Loucy (cell line): ENCODE measurements around the gene HES5.

Experiments used
- H2AFZ ChIP-seq: fragments of 200-600 bp; sonication (generic); 2 replicates; pipeline ENCODE4 v1.6.0; 2016; ENCODE audit warnings: antibody characterized with exemption, mild to moderate bottlenecking, low read length, moderate library complexity
- H3F3A ChIP-seq: fragments of 200-600 bp; 2 replicates; pipeline ENCODE4 v1.6.0; 2016; ENCODE audit warnings: antibody characterized with exemption, low read depth, mild to moderate bottlenecking
- H3K27me3 ChIP-seq: fragments of 200-600 bp; sonication (generic); 2 replicates; pipeline ENCODE4 v1.6.1; 2014; ENCODE audit warnings: low read length, mild to moderate bottlenecking; ENCODE audit not compliant: insufficient read depth, poor library complexity, severe bottlenecking
- H3K36me3 ChIP-seq: fragments of 200-600 bp; sonication (generic); 2 replicates; pipeline ENCODE4 v1.6.1; 2016; ENCODE audit warnings: low read length; ENCODE audit not compliant: insufficient read depth
- H3K4me1 ChIP-seq: fragments of 200-600 bp; sonication (generic); 2 replicates; pipeline ENCODE4 v1.5.1; 2014; ENCODE audit warnings: low read length, mild to moderate bottlenecking; ENCODE audit not compliant: insufficient read depth, poor library complexity, severe bottlenecking
- H3K4me2 ChIP-seq: fragments of 200-600 bp; sonication (generic); 2 replicates; pipeline ENCODE4 v1.6.0; 2014; ENCODE audit warnings: antibody characterized with exemption, low read length, low read depth, mild to moderate bottlenecking; ENCODE audit not compliant: poor library complexity, severe bottlenecking
- H3K4me3 ChIP-seq: fragments of 200-600 bp; sonication (generic); 2 replicates; pipeline ENCODE4 v1.5.1; 2014; ENCODE audit warnings: low read length, mild to moderate bottlenecking, mixed read lengths; ENCODE audit not compliant: poor library complexity, severe bottlenecking
- H3K79me2 ChIP-seq: fragments of 200-600 bp; sonication (generic); 2 replicates; pipeline ENCODE4 v1.6.1; 2014; ENCODE audit warnings: low read length; ENCODE audit not compliant: insufficient read depth
- H3K9ac ChIP-seq: fragments of 200-600 bp; sonication (generic); 2 replicates; pipeline ENCODE4 v1.6.0; 2014; ENCODE audit warnings: mild to moderate bottlenecking, low read depth, low read length, moderate library complexity; ENCODE audit not compliant: poor library complexity, severe bottlenecking
- H3K9me2 ChIP-seq: fragments of 200-600 bp; sonication (generic); replicated peaks from 2 replicates; pipeline ENCODE4 v1.6.1; 2016; ENCODE audit warnings: low read depth, low read length, mixed read lengths
- H3K9me3 ChIP-seq: fragments of 200-600 bp; sonication (generic); 2 replicates; pipeline ENCODE4 v1.6.1; 2014; ENCODE audit warnings: mild to moderate bottlenecking, antibody characterized with exemption, low read length, low read depth; ENCODE audit not compliant: insufficient read depth
- H4K20me1 ChIP-seq: fragments of 200-600 bp; sonication (generic); 2 replicates; pipeline ENCODE4 v1.6.0; 2014; ENCODE audit warnings: antibody characterized with exemption, low read length, mild to moderate bottlenecking; ENCODE audit not compliant: insufficient read depth, poor library complexity, severe bottlenecking
- CTCF ChIP-seq: fragments of 200-600 bp; sonication (generic); conservative IDR thresholded peaks from 2 replicates; pipeline ENCODE4 v1.5.1; 2014; ENCODE audit warnings: mild to moderate bottlenecking, antibody characterized with exemption, low read length
- EZH2phosphoT487 ChIP-seq: fragments of 200-600 bp; IDR thresholded peaks from 2 replicates; pipeline ENCODE4 v1.6.1; 2018; ENCODE audit warnings: antibody characterized with exemption, mild to moderate bottlenecking, moderate library complexity, borderline replicate concordance

HES5 gene

GRCh38 chr1:2519029-2519685, 10.9 kb downstream of the HES5 start:
- no peaks in the 10 kb centered on the region for H3K9me3 ChIP-seq
- H3K36me3 ChIP-seq, result peaks cover 66% of the 10 kb centered on the region; the same call in 1 of the 2 replicates
- TF ChIP-seq EZH2phosphoT487 (no peak), CTCF (no peak)
- H3K9ac ChIP-seq, result no peak overlapping the region
- H2AFZ ChIP-seq, result no peak overlapping the region
- peaks cover 28% of the 10 kb centered on the region for H3K79me2 ChIP-seq
- H3K27me3 ChIP-seq, result no peaks in the 10 kb centered on the region
- no peak overlapping the region for H3K4me2 ChIP-seq
- peaks cover 9% of the 10 kb centered on the region for H3K4me1 ChIP-seq
- H3F3A ChIP-seq, result no peaks in the 10 kb centered on the region
- H4K20me1 ChIP-seq, result peaks cover 18% of the 10 kb centered on the region
- H3K4me3 ChIP-seq, result no peak overlapping the region
- H3K9me2 ChIP-seq, result no peaks in the 10 kb centered on the region

DNA sequence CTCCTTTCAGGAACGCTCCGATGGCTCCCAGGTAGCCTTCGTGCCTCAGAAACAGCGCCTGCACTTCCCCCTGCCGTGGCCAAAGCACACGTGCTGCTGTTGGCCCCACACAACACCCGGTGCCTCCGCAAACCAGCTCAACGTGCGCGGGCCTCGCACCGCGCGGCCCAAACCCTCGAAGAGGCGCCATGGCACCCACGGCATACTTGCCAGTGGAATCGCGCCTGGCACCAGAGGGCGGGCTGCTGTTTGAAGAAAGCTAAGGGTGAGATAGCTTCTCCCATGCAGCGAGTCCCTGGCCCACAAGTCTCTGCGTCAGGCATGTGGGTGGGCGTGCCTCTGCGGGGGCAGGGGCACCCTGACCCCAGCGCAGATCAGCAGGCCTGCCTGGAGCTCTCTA, 11.5 kb downstream of the HES5 start:
- Histone ChIP-seq H3K4me1 (peaks cover 2% of the 10 kb centered on the region), H3K27me3 (no peaks in the 10 kb centered on the region), H3K4me2 (no peak overlapping the region), H4K20me1 (peaks cover 13% of the 10 kb centered on the region), H3K79me2 (peaks cover 21% of the 10 kb centered on the region), H3F3A (no peaks in the 10 kb centered on the region), H3K9me2 (no peaks in the 10 kb centered on the region), H3K9ac (no peak overlapping the region), H2AFZ (no peak overlapping the region), H3K4me3 (no peak overlapping the region), H3K36me3 (peaks cover 72% of the 10 kb centered on the region; the same call in 1 of the 2 replicates), H3K9me3 (no peaks in the 10 kb centered on the region)
- TF ChIP-seq EZH2phosphoT487 (no peak), CTCF (no peak)

- Histone ChIP-seq H3F3A (no peaks in the 10 kb centered on the region), H3K4me3 (no peak overlapping the region), H3K79me2 (peaks cover 16% of the 10 kb centered on the region), H3K9me3 (no peaks in the 10 kb centered on the region), H3K27me3 (no peaks in the 10 kb centered on the region), H3K4me2 (no peak overlapping the region), H2AFZ (no peak overlapping the region), H3K9ac (no peak overlapping the region), H3K9me2 (no peaks in the 10 kb centered on the region), H4K20me1 (peaks cover 7% of the 10 kb centered on the region), H3K36me3 (peaks cover 74% of the 10 kb centered on the region; the same call in 1 of the 2 replicates), H3K4me1 (no peaks in the 10 kb centered on the region)
- TF ChIP-seq EZH2phosphoT487, result no peak
- TF ChIP-seq CTCF, result no peak
Measured at GRCh38 chr1:2517966-2518365, 12.1 kb downstream of the HES5 start.
